ENCODE data around the gene KLHDC4.
A peak's percentile ranks its signal among the peaks of the same experiment; 100 is the strongest.
"Not testable (repeated sequence)": the region's sequence is repeated elsewhere in the genome, so short reads cannot be mapped to it uniquely, and the experiment has no call there.

Gene KLHDC4

DNA sequence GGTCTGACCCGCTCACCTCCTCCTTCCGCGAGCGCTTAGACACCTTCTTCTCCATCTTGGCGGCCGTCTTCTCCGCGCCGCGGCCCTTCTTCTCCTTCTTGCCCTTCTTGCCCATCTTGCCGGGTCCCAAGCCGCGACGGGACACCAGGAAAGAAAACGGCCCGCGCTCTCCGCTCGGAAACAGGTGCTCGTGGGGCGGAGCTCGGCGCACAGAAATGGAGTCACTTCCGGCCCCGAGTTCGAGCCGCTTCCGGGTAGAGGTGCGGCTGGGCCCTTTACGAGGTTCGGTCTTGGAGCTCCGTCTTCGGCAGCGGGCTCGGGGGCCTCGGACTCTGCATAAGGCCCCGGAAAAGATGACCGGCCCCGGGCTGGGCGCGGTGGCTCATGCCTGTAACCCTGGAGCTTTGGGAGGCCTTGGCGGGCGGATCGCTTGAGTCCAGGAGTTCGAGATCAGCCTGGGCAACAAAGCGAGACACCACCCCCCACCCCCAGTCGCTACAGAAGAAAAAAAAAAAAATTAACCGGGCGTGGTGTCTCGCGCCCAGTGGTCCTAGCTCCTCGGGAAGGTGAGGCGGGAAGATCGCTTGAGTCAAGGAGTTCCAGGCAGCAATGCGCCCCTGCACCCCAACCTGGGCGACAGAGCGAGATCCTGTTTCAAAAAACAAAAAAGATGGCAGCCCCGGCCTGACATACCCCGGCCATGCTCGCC lies at the start of gene KLHDC4:
TSS of gene KLHDC4 (minus strand) at position 211 of the 709 bp plus-strand sequence. CDS start at position 115, 96 bp downstream.
- DNase-seq (ENCODE audit: low spot score): peak; percentile 92

DNA sequence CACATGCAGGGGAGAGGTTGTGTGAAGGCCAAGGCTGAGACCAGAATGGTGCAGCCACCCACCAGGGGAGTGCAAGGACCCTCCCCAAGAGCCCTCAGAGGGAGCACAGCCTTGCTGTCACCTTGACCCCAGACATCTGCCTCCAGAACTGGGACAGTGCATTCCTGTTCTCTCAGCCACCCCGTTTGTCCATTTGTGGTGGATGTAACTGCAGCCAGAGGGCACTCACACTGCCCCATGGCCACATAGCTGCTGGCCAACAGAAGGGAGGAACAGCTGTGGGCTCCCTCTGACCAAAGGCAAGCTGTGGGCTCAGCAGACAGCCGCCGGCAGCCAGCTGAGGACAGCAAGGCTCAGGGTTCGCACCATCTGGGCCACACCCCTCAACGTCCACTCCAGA lies 49.8 kb upstream of the KLHDC4 start:
- DNase-seq (ENCODE audit: low spot score): no peak

- DNase-seq (ENCODE audit: low spot score): no peak
These were observed 46.4 kb upstream of the KLHDC4 start for GRCh38 chr16:87812200-87812656.

DNA sequence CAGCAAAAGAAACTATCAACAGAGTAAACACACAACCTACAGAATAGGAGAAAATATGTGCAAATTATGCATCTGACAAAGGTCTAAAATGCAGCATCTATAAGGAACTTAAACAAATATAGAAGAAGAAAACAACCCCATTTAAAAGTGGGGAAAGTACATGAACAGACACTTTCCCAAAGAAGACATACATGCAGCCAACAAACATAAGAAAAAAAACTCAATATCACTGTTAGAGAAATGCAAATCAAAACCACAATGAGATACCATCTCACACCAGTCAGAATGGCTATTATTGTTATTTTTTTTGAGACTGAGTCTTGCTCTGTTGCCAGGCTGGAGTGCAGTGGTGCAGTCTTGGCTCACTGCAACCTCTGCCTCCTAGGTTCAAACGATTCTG lies 45.7 kb upstream of the KLHDC4 start:
- DNase-seq (ENCODE audit: low spot score): not testable (repeated sequence)

GRCh38 chr16:87809150-87809902 lies 43.5 kb upstream of the KLHDC4 start:
- DNase-seq (ENCODE audit: low spot score): no peak

DNA sequence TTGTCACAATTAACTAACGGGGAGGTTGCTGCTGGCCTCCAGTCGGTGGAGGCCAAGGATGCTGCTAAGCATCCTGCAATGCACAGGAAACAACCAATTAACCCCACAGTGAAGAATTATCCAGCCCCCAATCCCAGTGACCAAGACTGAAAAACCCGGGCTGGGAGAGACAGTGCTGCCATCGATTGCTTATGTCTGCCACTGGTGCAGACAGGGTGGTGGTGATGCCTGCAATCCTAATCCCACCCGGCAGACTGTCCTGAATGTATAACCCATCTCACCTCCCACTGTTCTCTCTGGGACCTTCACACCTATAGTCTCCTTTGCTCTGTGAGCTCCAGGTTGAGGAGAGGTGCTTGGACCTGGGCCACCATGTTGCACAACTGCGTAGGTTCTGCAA lies 42.3 kb upstream of the KLHDC4 start:
- no peak for DNase-seq (ENCODE audit: low spot score)

GRCh38 chr16:87806641-87807546 lies 41.1 kb upstream of the KLHDC4 start:
- DNase-seq (ENCODE audit: low spot score): peak; percentile 69

- no peak for DNase-seq (ENCODE audit: low spot score)
These were observed 40.5 kb upstream of the KLHDC4 start for GRCh38 chr16:87806261-87806640.

DNA sequence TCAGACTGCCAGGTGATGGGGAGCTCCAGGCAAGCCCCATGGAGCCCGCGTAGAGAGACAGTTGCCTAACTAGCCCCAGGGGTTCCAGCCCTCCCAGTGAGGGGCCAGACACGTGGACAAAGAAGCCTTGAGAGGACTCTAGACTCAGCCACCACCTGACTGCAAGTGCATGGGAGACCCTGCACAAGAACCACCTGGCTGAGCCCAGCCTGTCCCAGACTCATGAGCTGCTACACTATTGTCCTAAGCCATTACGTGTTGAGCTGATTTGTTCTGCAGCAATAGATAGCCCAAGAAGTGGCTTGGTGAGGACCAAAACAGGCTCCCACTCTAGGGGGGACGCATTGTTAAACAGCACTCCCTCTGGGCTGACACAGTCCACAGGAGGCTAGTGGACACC lies 37.6 kb upstream of the KLHDC4 start:
- DNase-seq (ENCODE audit: low spot score): no peak

DNA sequence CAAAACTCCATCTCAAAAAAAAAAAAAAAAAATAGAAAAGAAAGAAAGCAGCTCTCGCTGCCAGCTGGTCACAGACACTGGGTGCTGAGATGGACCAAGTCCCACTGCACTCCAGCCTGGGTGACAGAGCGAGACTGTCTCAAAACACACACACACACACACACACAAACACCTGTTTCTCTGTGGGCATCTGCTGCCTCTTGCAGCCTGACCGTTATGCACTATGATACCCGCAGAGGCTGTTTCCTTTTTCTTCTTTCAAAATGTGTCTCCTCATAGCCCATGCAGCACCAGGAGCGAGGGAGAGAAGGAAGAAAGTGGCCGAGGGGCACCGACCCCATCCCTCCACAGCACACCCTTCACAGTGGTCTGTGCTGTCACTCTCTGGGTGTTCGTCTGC lies 36.9 kb upstream of the KLHDC4 start:
- DNase-seq (ENCODE audit: low spot score): no peak

DNA sequence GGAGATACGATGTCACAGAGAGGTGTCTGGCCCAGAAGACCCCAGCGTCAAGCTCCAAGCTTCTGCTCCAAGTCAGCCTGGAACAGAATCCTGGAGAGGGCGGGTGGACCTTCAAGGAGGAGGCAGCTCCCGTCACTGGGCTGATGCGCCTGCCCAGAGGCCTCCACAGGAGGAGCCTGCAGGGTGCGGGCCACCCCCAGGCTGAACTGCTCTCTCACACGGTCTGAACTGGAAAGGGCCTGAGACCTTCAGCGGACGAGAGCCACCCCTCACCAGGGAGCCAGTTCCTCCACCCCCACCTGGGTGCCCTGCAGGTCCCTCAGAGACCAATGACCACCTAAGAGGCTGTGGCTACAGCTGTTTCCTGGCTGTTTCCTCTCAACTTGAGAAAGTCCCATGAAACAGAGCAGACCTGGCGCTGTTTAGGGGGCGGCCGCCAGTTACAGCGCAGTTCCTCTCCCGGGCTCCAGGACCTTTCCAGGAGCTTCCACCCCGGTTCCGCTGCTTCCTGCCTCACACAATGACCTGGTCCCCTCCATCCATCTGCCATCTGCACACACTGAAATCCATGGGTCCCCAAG lies 36.0 kb upstream of the KLHDC4 start:
- no peak for DNase-seq (ENCODE audit: low spot score)

GRCh38 chr16:87800497-87800896 lies 34.7 kb upstream of the KLHDC4 start:
- no peak for DNase-seq (ENCODE audit: low spot score)

- DNase-seq (ENCODE audit: low spot score): no peak
These were observed 29.6 kb upstream of the KLHDC4 start for GRCh38 chr16:87795336-87795735.

- no peak for DNase-seq (ENCODE audit: low spot score)
These were observed 28.8 kb upstream of the KLHDC4 start for GRCh38 chr16:87794485-87795078.

DNA sequence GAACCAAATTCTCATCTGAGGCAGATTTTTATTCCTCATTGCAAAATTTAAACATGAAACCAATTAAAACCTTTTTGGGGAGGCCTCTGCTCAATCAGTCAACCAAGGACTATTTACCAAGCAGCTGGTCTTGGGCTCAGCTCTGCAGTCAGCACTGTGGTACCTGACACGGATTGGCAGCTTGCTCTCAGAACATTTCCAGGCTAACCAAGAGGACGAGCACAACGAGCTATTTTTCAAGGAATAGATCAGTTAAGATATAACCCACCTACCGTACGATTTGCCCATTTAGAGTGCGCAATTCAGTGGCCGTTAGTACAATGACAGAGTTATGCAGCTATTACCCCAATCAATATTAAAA lies 26.4 kb upstream of the KLHDC4 start:
- DNase-seq (ENCODE audit: low spot score): no peak

- DNase-seq (ENCODE audit: low spot score): no peak
These were observed 25.8 kb upstream of the KLHDC4 start for GRCh38 chr16:87791295-87792204.

DNA sequence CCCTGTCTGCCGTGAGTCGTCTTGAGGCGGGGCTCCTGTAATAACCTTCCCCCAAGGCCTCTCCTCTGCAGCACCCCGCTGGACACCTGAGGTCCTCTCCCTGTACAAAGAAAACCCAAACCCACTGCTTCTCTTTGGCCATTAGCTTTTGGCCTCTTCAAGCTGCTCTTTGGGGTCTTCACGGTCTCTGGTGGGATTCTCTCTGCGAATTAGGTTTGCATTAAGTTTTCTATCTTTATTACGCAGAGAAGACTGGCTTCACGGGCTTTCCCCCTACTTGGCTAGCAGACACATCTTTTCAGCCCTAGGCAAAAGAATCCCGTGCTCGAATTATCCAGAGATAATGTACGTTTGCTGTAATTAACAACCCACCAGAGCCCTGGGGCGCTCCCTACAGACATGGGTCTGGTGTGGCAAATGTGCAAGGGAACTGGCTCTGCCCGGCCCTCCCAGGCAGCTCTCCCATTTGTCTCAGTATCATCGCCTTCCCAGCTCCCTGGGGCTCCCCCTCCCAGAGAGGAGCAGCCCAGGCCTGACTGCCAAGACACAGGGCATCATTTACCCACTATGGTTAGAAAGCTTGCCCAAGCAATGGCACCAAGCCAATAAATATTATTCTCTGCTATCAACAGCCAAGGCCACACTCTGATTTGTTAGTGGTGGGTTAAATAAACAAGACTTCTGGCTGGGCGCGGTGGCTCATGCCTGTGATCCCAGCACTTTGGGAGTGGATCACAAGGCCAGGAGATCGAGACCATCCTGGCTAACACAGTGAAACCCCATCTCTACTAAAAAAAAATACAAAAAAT lies 24.7 kb upstream of the KLHDC4 start:
- no peak for DNase-seq (ENCODE audit: low spot score)

GRCh38 chr16:87789437-87790291 lies 23.9 kb upstream of the KLHDC4 start:
- no peak for DNase-seq (ENCODE audit: low spot score)
